Activated naive CD4-positive, alpha-beta T cell treated with anti-CD3 and anti-CD28 coated beads for 36 hours (primary cell): Measurements from ENCODE around the gene DNMT1. TPM values are rescaled to one million over a fixed set of nuclear protein-coding genes. Genes with fewer than 3 reads are reported as not detected.

Source experiments
- CTCF ChIA-PET: fragments of 350-600 bp; sonication (Branson Sonifier 250); formaldehyde crosslinking; loops from one replicate; lab custom pipeline; 2021; ENCODE audit warnings: antibody characterized with exemption; lab: Charles Lee
- DNase-seq: peaks from one replicate; pipeline ENCODE4 v3.0.0-alpha.2; 2020
- H3K27ac Mint-ChIP-seq: one replicate; pipeline ENCODE4 v1.8.0; 2021; ENCODE audit warnings: mild to moderate bottlenecking, mixed read lengths
- H3K27me3 Mint-ChIP-seq: one replicate; pipeline ENCODE4 v1.8.0; 2021; ENCODE audit warnings: low read depth, mixed read lengths
- H3K36me3 Mint-ChIP-seq: one replicate; pipeline ENCODE4 v1.8.0; 2021; ENCODE audit warnings: low read depth, mixed read lengths
- H3K4me1 Mint-ChIP-seq: one replicate; pipeline ENCODE4 v1.8.0; 2021; ENCODE audit warnings: low read depth, mixed read lengths
- H3K4me3 Mint-ChIP-seq: one replicate; pipeline ENCODE4 v1.8.0; 2021; ENCODE audit warnings: mild to moderate bottlenecking, moderate library complexity, mixed read lengths
- H3K9me3 Mint-ChIP-seq: one replicate; pipeline ENCODE4 v1.8.0; 2021; ENCODE audit warnings: mixed read lengths
- intact Hi-C: fragments of 100-400 bp; cut with micrococcal nuclease; formaldehyde crosslinking; loops from one replicate; pipeline ENCODE4 v1.15.1; 2023
- total RNA-seq, 2 experiments: library from RNA; stranded (reverse); gene quantifications; one replicate each; pipeline ENCODE4 v1.2.3, GENCODE V29; 2021

DNMT1 gene
- total RNA-seq, 2 experiments from 2014 or later = 365 to 371 TPM

GRCh38 chr19:10151521-10151920 is 43.2 kb downstream of the DNMT1 start:
- H3K27me3 Mint-ChIP-seq = no peaks in the 10 kb centered on the region
- CTCF ChIA-PET = no interaction called here
- H3K4me3 Mint-ChIP-seq = no peak overlapping the region
- H3K9me3 Mint-ChIP-seq = no peaks in the 10 kb centered on the region
- intact Hi-C loops = no loop called here
- no peak for DNase-seq
- peaks cover 70% of the 10 kb centered on the region for H3K36me3 Mint-ChIP-seq
- H3K27ac Mint-ChIP-seq = no peak overlapping the region
- H3K4me1 Mint-ChIP-seq = peaks cover 1% of the 10 kb centered on the region

- Mint-ChIP-seq H3K27ac (no peak overlapping the region), H3K4me3 (no peak overlapping the region), H3K4me1 (peaks cover 9% of the 10 kb centered on the region), H3K9me3 (no peaks in the 10 kb centered on the region), H3K27me3 (no peaks in the 10 kb centered on the region), H3K36me3 (peaks cover 73% of the 10 kb centered on the region)
- DNase-seq = no peak
- intact Hi-C loops = no loop called here
- CTCF ChIA-PET = no interaction called here
These were observed 45.3 kb downstream of the DNMT1 start for GRCh38 chr19:10149427-10149826.

GRCh38 chr19:10146142-10146541 is 48.6 kb downstream of the DNMT1 start:
- DNase-seq = no peak
- peaks cover 76% of the 10 kb centered on the region for H3K36me3 Mint-ChIP-seq
- H3K4me3 Mint-ChIP-seq = no peak overlapping the region
- CTCF ChIA-PET = no interaction called here
- intact Hi-C loops = no loop called here
- H3K27me3 Mint-ChIP-seq = no peaks in the 10 kb centered on the region
- H3K9me3 Mint-ChIP-seq = no peaks in the 10 kb centered on the region
- no peak overlapping the region for H3K27ac Mint-ChIP-seq
- peaks cover 31% of the 10 kb centered on the region for H3K4me1 Mint-ChIP-seq

DNA sequence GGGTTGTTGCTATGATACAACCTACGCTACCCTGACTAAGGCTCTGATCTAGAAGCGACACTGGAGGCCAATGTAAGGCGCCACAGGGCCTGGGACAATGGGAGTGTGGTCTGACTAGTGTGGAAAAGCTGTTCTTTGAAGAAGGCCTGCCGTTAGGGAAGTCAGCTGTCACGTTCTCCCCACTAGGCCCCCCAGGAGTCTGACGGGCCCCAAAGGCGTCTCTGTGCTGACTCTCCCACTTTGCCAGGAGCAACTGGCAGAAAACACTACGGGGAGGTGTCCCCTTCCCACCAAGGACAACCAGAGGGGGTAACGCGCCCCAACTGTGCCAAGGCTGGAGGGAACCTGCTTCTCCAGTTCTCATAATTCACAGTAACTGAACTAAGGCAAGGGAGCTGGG is 49.7 kb downstream of the DNMT1 start:
- Mint-ChIP-seq H3K4me3 (no peak overlapping the region), H3K36me3 (peaks cover 79% of the 10 kb centered on the region), H3K27ac (no peak overlapping the region), H3K9me3 (no peaks in the 10 kb centered on the region), H3K27me3 (no peaks in the 10 kb centered on the region), H3K4me1 (peaks cover 31% of the 10 kb centered on the region)
- intact Hi-C loops = no loop called here
- CTCF ChIA-PET = interaction anchor here (1.3 to 1.4 kb wide), 2 partner anchors 25 to 215 kb away, joined by 3 to 4 read pairs; no protein-coding TSS in a partner anchor
- no peak for DNase-seq

DNA sequence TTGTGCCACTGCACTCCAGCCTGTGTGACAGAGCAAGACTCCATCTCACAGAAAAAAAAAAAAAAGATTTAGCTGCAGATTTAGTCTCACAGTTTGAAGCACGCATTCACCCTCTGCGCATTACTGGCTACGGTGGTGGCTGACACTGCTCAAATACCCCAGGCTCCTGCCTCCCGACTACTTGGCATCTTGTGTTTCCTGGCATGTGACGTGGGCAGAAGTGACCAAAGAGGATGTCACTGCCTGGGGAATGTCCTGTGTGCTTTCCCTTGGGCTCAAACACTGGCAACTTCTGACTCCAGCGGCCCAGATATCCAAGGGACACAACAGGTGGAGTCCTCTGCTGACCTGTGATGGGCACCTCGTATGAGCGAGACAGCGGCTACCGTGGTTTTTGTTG is 50.4 kb downstream of the DNMT1 start:
- Mint-ChIP-seq H3K9me3 (no peaks in the 10 kb centered on the region), H3K36me3 (peaks cover 79% of the 10 kb centered on the region), H3K27me3 (no peaks in the 10 kb centered on the region), H3K4me1 (peaks cover 31% of the 10 kb centered on the region), H3K4me3 (no peak overlapping the region), H3K27ac (peak overlapping the region; percentile 93)
- DNase-seq = no peak
- intact Hi-C loops = loop anchor here (5.0 kb wide), 1 partner anchor 33 kb away; no protein-coding TSS in a partner anchor
- CTCF ChIA-PET = interaction anchor here (0.6 to 1.4 kb wide), 4 partner anchors 13 to 214 kb away, joined by 3 to 5 read pairs (median 4); no protein-coding TSS in a partner anchor

GRCh38 chr19:10143681-10144080 is 51.1 kb downstream of the DNMT1 start:
- intact Hi-C loops = loop anchor here (2.0 to 5.0 kb wide), 3 partner anchors 34 to 51 kb away; partner anchors contain the start of gene DNMT1
- DNase-seq = peak; percentile 20
- Mint-ChIP-seq H3K27me3 (no peaks in the 10 kb centered on the region), H3K9me3 (no peaks in the 10 kb centered on the region), H3K4me3 (no peak overlapping the region), H3K27ac (peak overlapping the region; percentile 93), H3K4me1 (peaks cover 34% of the 10 kb centered on the region), H3K36me3 (peaks cover 80% of the 10 kb centered on the region)
- CTCF ChIA-PET = interaction anchor here (0.6 to 1.4 kb wide), 5 partner anchors 12 to 143 kb away, joined by 3 read pairs; no protein-coding TSS in a partner anchor

GRCh38 chr19:10142701-10143375 is 51.9 kb downstream of the DNMT1 start:
- H3K9me3 Mint-ChIP-seq = no peaks in the 10 kb centered on the region
- DNase-seq = peak; percentile 61
- no peak overlapping the region for H3K4me3 Mint-ChIP-seq

GRCh38 chr19:10141973-10142372 is 52.8 kb downstream of the DNMT1 start:
- Mint-ChIP-seq H3K4me1 (peaks cover 34% of the 10 kb centered on the region), H3K27ac (peak overlapping the region; percentile 93), H3K4me3 (no peak overlapping the region), H3K9me3 (no peaks in the 10 kb centered on the region), H3K27me3 (no peaks in the 10 kb centered on the region), H3K36me3 (peaks cover 78% of the 10 kb centered on the region)
- intact Hi-C loops = loop anchor here (2.0 to 5.0 kb wide), 3 partner anchors 35 to 53 kb away; partner anchors contain the start of gene DNMT1
- CTCF ChIA-PET = interaction anchor here (1.7 kb wide), 1 partner anchor 108 kb away, joined by 5 read pairs; no protein-coding TSS in a partner anchor
- no peak for DNase-seq

More at GRCh38 chr19:10142701-10143375, 51.9 kb downstream of the DNMT1 start:
- Mint-ChIP-seq H3K27me3 (no peaks in the 10 kb centered on the region), H3K36me3 (peaks cover 75% of the 10 kb centered on the region), H3K27ac (peak overlapping the region; percentile 93), H3K4me1 (peaks cover 34% of the 10 kb centered on the region)
- intact Hi-C loops = loop anchor here (2.0 to 5.0 kb wide), 3 partner anchors 34 to 52 kb away; partner anchors contain the start of gene DNMT1
- CTCF ChIA-PET = interaction anchor here (0.6 to 1.7 kb wide), 7 partner anchors 11 to 1053 kb away, joined by 3 to 5 read pairs (median 3); no protein-coding TSS in a partner anchor

DNA sequence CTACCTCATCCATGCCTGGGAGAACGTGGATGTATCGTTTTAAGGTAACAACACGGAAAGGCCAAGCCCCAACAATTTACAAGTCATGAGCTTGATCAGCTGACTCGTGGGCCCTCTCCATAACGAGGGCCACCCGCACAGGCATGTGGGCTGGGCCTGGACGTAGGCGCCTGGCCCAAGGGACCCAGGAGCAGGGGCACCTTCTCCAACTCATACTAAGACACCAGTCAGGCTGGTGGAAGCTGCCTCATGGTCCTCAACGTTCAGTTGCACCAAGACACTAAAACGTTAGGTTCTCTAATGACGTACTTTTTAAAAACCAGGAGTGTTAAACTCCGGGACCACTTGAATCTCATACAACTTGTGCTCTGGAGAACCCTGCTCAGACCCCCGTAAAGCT is 53.3 kb downstream of the DNMT1 start:
- intact Hi-C loops = loop anchor here (5.0 kb wide), 1 partner anchor 36 kb away; no protein-coding TSS in a partner anchor

DNA sequence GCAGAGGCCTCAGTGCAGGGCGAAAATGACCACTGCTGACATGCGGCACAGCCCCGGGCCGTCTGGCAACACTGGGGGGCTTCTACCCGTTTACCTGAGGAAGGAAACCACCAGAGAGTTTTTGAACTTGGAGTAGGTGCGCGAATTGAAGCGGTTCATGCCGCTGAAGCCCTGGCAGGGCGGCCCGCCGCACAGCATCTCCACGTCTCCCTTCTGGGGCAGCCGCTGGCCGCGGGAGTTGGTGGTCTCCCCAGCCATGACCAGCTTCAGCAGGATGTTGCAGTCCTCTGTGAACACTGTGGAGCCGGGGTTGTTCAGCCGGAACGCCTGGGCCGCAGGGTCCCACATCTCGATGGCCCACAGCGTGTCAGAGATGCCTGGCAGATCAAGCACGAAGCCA is 54.8 kb downstream of the DNMT1 start:
- Mint-ChIP-seq H3K27me3 (no peaks in the 10 kb centered on the region), H3K27ac (no peak overlapping the region), H3K4me3 (no peak overlapping the region), H3K9me3 (no peaks in the 10 kb centered on the region), H3K4me1 (peaks cover 28% of the 10 kb centered on the region), H3K36me3 (peaks cover 66% of the 10 kb centered on the region)
- DNase-seq = no peak
- CTCF ChIA-PET = no interaction called here
- intact Hi-C loops = loop anchor here (5.0 kb wide), 1 partner anchor 37 kb away; no protein-coding TSS in a partner anchor

More for the DNA sequence above, 53.3 kb downstream of the DNMT1 start:
- CTCF ChIA-PET = interaction anchor here (1.7 kb wide), 1 partner anchor 108 kb away, joined by 5 read pairs; no protein-coding TSS in a partner anchor
- no peaks in the 10 kb centered on the region for H3K9me3 Mint-ChIP-seq
- no peaks in the 10 kb centered on the region for H3K27me3 Mint-ChIP-seq
- DNase-seq = no peak
- H3K4me3 Mint-ChIP-seq = no peak overlapping the region
- H3K36me3 Mint-ChIP-seq = peaks cover 76% of the 10 kb centered on the region
- H3K4me1 Mint-ChIP-seq = peaks cover 34% of the 10 kb centered on the region
- peak overlapping the region; percentile 50 for H3K27ac Mint-ChIP-seq

DNA sequence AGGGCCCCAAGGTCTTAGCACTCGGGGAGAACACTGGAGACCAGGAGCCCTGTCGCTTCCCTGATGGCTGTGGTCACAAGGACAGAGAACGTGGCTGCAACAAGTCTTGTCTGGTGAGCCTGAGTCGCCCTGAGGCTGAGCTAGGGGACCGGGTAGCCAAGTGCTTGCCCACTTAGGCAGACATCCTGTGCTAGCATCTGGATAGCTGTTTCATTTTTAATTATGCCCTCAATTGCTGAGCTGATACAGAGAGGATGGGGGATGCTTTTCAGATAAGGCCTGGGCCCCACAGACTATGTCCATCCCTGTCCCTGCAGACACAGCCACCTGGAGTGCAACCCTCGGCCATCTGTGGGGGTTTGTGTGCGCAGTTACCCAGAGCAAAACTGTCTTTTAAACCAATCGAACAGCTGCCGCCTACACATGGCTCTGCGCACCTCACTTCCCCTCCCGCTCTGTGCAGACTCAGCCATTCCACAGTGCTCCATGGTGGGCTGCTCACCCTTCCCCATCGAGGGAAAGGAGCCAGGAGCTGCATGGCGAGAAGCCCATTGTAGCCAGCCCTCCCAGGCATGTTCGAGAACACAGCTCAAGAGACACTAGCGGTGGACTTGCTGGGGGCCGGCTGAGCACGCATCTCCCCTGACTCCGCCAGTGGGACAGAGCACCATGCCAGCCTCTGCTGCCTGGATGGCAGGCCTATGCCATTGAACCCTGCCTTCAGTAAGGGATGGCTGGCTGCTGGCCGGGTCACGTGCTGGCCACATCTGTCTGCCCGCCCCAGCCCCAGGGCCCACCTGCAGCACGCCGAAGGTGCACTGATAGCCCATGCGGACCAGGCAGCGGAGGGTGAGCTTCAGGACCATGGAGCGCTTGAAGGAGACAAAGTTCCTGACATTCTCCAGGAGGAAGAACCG is 55.6 kb downstream of the DNMT1 start:
- Mint-ChIP-seq H3K36me3 (peaks cover 61% of the 10 kb centered on the region), H3K27ac (no peak overlapping the region)
- CTCF ChIA-PET = interaction anchor here (0.6 kb wide), 1 partner anchor 16 kb away, joined by 4 read pairs; no protein-coding TSS in a partner anchor

More for the DNA sequence above, 55.6 kb downstream of the DNMT1 start:
- Mint-ChIP-seq H3K4me3 (no peak overlapping the region), H3K4me1 (peaks cover 24% of the 10 kb centered on the region), H3K27me3 (no peaks in the 10 kb centered on the region), H3K9me3 (no peaks in the 10 kb centered on the region)
- no peak for DNase-seq
- intact Hi-C loops = no loop called here
